ENCODE data around the gene CBLIF. TPM values are rescaled to one million over a fixed set of nuclear protein-coding genes. Genes with fewer than 3 reads are reported as not detected.

Gene CBLIF
- total and polyA plus RNA-seq, 4 donors: not detected

DNA sequence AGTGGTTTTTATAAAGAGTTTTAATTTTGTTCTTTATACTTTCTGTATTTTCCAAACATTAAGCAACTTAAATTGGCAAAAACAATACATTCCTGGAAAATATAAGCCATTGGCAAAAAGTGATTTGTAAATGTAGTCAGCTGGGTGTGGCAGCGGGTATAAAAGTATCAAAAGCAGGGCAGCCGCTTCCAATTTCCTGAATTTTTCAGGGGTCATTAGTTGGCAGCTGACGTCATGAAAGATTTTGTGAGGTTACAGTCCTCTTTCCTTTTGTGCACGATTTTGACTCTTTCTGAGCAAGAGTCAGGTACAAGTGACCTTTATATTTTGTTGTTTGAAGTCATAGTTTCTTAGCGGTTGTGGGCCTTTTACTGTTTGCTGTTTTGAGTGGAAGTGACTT is 33.3 kb upstream of the CBLIF start, which contains the start of gene OOSP3 (continued):
- no peak for TF ChIP-seq SP1 (IDR thresholded peaks at IDR 0.05)
- no peak for TF ChIP-seq HNF4G (IDR thresholded peaks at IDR 0.05)

DNA sequence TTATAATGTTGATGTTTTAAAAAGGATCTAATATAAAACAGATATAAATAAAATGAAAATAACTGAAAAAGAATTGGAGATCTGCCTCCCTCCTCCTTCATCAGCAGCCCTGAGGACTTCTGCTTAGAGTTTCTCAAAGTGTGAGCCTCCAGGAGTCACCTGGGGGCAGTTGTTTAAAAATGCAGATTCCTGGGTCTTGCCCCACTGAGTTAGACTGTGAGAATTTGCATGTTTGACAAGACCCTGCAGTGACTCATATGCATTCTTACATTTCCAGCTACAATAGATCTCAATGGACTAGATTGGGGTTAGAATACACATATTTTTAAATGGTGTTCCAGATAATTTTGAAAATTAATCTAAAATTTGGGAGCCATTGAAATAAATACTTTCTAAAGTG is 32.5 kb upstream of the CBLIF start:
- Histone ChIP-seq H3K4me3 (ENCODE audit: low read depth in 1 of 3, low read length in 3 of 3) (no peak overlapping the region), H3K4me1 (ENCODE audit: control insufficient read depth in 4 of 4, insufficient read depth in 4 of 4, low read length in 3 of 4) (no peaks in the 10 kb centered on the region), H3K36me3 (ENCODE audit: control insufficient read depth in 4 of 4, insufficient read depth in 3 of 4, low read depth in 1 of 4, low read length in 3 of 4) (no peaks in the 10 kb centered on the region), H3K27me3 (ENCODE audit: control insufficient read depth in 4 of 4, insufficient read depth in 4 of 4, low read length in 3 of 4) (peaks cover 0 to 3% (median 0%) of the 10 kb centered on the region in 4 donors), H3K9me3 (ENCODE audit: control insufficient read depth in 4 of 4, low read length in 3 of 4) (no peaks in the 10 kb centered on the region), H3K27ac (ENCODE audit: low read depth in 1 of 2, low read length in 2 of 2) (no peak overlapping the region), H3K9ac (ENCODE audit: low read depth in 1 of 2, low read length in 2 of 2) (no peak overlapping the region)
- TF ChIP-seq YY1 (IDR thresholded peaks at IDR 0.05): no peak
- TF ChIP-seq, protein P1, sequence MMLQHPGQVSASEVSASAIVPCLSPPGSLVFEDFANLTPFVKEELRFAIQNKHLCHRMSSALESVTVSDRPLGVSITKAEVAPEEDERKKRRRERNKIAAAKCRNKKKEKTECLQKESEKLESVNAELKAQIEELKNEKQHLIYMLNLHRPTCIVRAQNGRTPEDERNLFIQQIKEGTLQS (IDR thresholded peaks at IDR 0.05): no peak
- TF ChIP-seq HNF4G (IDR thresholded peaks at IDR 0.05): no peak
- no peak for TF ChIP-seq JUND (IDR thresholded peaks at IDR 0.05)
- no peak for TF ChIP-seq RXRA (IDR thresholded peaks at IDR 0.05)
- TF ChIP-seq GABPA (IDR thresholded peaks at IDR 0.05 in 1 of 2, conservative IDR thresholded peaks at IDR 0.05 in 1 of 2): no peak
- TF ChIP-seq, protein P2, sequence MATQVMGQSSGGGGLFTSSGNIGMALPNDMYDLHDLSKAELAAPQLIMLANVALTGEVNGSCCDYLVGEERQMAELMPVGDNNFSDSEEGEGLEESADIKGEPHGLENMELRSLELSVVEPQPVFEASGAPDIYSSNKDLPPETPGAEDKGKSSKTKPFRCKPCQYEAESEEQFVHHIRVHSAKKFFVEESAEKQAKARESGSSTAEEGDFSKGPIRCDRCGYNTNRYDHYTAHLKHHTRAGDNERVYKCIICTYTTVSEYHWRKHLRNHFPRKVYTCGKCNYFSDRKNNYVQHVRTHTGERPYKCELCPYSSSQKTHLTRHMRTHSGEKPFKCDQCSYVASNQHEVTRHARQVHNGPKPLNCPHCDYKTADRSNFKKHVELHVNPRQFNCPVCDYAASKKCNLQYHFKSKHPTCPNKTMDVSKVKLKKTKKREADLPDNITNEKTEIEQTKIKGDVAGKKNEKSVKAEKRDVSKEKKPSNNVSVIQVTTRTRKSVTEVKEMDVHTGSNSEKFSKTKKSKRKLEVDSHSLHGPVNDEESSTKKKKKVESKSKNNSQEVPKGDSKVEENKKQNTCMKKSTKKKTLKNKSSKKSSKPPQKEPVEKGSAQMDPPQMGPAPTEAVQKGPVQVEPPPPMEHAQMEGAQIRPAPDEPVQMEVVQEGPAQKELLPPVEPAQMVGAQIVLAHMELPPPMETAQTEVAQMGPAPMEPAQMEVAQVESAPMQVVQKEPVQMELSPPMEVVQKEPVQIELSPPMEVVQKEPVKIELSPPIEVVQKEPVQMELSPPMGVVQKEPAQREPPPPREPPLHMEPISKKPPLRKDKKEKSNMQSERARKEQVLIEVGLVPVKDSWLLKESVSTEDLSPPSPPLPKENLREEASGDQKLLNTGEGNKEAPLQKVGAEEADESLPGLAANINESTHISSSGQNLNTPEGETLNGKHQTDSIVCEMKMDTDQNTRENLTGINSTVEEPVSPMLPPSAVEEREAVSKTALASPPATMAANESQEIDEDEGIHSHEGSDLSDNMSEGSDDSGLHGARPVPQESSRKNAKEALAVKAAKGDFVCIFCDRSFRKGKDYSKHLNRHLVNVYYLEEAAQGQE (IDR thresholded peaks at IDR 0.05): no peak
- no peak for TF ChIP-seq TAF1 (conservative IDR thresholded peaks at IDR 0.05)
- TF ChIP-seq, protein P3, sequence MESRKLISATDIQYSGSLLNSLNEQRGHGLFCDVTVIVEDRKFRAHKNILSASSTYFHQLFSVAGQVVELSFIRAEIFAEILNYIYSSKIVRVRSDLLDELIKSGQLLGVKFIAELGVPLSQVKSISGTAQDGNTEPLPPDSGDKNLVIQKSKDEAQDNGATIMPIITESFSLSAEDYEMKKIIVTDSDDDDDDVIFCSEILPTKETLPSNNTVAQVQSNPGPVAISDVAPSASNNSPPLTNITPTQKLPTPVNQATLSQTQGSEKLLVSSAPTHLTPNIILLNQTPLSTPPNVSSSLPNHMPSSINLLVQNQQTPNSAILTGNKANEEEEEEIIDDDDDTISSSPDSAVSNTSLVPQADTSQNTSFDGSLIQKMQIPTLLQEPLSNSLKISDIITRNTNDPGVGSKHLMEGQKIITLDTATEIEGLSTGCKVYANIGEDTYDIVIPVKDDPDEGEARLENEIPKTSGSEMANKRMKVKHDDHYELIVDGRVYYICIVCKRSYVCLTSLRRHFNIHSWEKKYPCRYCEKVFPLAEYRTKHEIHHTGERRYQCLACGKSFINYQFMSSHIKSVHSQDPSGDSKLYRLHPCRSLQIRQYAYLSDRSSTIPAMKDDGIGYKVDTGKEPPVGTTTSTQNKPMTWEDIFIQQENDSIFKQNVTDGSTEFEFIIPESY (IDR thresholded peaks at IDR 0.05): no peak
- TF ChIP-seq EGR1 (IDR thresholded peaks at IDR 0.05; ENCODE audit: low read depth in 2 of 2): no peak
- TF ChIP-seq, protein P4, sequence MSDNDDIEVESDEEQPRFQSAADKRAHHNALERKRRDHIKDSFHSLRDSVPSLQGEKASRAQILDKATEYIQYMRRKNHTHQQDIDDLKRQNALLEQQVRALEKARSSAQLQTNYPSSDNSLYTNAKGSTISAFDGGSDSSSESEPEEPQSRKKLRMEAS (IDR thresholded peaks at IDR 0.05): no peak
- TF ChIP-seq SP1 (IDR thresholded peaks at IDR 0.05): no peak
- TF ChIP-seq FOXA1 (IDR thresholded peaks at IDR 0.05): no peak
- TF ChIP-seq, protein P5, sequence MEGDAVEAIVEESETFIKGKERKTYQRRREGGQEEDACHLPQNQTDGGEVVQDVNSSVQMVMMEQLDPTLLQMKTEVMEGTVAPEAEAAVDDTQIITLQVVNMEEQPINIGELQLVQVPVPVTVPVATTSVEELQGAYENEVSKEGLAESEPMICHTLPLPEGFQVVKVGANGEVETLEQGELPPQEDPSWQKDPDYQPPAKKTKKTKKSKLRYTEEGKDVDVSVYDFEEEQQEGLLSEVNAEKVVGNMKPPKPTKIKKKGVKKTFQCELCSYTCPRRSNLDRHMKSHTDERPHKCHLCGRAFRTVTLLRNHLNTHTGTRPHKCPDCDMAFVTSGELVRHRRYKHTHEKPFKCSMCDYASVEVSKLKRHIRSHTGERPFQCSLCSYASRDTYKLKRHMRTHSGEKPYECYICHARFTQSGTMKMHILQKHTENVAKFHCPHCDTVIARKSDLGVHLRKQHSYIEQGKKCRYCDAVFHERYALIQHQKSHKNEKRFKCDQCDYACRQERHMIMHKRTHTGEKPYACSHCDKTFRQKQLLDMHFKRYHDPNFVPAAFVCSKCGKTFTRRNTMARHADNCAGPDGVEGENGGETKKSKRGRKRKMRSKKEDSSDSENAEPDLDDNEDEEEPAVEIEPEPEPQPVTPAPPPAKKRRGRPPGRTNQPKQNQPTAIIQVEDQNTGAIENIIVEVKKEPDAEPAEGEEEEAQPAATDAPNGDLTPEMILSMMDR (IDR thresholded peaks at IDR 0.05; ENCODE audit: low read depth, low read length, missing input control): no peak
- no peak for DNase-seq (ENCODE audit: low spot score)
